Motor neuron (in vitro differentiated cells): ENCODE data around the gene ADH7. TPM values are rescaled to one million over a fixed set of nuclear protein-coding genes. Genes with fewer than 3 reads are reported as not detected.
"Not testable (repeated sequence)": the region's sequence is repeated elsewhere in the genome, so short reads cannot be mapped to it uniquely, and the experiment has no call there.

Source experiments
- ATAC-seq, 8 experiments: fragments of 200-7000 bp; cut with Tn5 transposase; replicated peaks in 6 of 8; 2 replicates each; pipeline ENCODE4 v1.8.0; 2021; ENCODE audit warnings: mild to moderate bottlenecking in 8 of 8, moderate library complexity in 8 of 8
- H3K27ac ChIP-seq, 2 donors: fragments of 250-450 bp; sonication (Bioruptor Pico); 2 replicates each; pipeline ENCODE4 v1.9.0; 2021; ENCODE audit warnings: antibody characterized with exemption in 2 of 2, mild to moderate bottlenecking in 2 of 2, moderate library complexity in 1 of 2
- H3K4me1 ChIP-seq, 2 donors: fragments of 250-450 bp; sonication (Bioruptor Pico); replicated peaks in 1 of 2; 2 replicates each; pipeline ENCODE4 v1.6.1; 2021; ENCODE audit warnings: antibody characterized with exemption in 2 of 2, mild to moderate bottlenecking in 2 of 2, moderate library complexity in 1 of 2
- H3K4me3 ChIP-seq, 5 donors: fragments of 250-450 bp; sonication (Bioruptor Pico); 2 replicates each; pipeline ENCODE4 v1.9.0; 2021; ENCODE audit warnings: antibody characterized with exemption in 5 of 5, mild to moderate bottlenecking in 5 of 5, moderate library complexity in 4 of 5
- WGBS, 10 experiments: fragments of 450-650 bp; shearing (Covaris generic); methylation state at CpG; one replicate each; pipeline ENCODE4 v1.0.0; 2022; 5-methylcytosine and 5-hydroxymethylcytosine counted together
- in situ Hi-C, 9 experiments: fragments of 400-800 bp; cut with MboI; loops; one replicate each; pipeline ENCODE4 v1.15.0; 2021; ENCODE audit warnings: low sequenced_read_pairs in 9 of 9, low pct_unique_long_range_greater_than_20kb in 2 of 9; ENCODE audit not compliant: unreplicated experiment in 9 of 9
- total RNA-seq, 8 experiments: library from RNA; unstranded; fragments of 300-600 nt; gene quantifications; 2 replicates each; pipeline versions ENCODE4 v1.2.3 to v1.2.4, GENCODE V29; 2022

ADH7 gene
- total RNA-seq, 8 experiments from 2014 or later = 0.09 to 3.0 (median 0.29) TPM; not detected in 5

DNA sequence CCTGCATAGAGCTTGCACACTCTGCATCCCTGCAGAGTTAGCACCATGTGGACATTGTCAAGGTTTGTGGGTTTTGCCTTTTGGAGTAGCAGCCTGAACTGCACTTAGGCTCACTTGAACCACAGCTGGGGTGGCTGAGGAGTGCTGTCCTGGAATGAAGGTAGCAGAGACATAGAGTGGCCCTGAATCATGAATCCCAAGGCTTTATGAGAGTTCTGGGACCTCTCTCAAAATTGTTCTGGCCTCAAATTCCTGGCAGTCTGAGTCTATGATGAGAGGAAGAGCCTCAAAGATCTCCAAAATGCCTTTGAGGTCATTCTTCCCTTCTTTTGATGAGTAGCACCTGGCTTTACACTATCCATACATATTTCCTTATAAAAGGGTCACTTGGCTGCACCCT, 45.5 kb downstream of the ADH7 start:
- Histone ChIP-seq H3K27ac (no peak overlapping the region), H3K4me1 (no peaks in the 10 kb centered on the region), H3K4me3 (no peak overlapping the region)
- no peak for ATAC-seq
- in situ Hi-C loops = no loop called here

DNA sequence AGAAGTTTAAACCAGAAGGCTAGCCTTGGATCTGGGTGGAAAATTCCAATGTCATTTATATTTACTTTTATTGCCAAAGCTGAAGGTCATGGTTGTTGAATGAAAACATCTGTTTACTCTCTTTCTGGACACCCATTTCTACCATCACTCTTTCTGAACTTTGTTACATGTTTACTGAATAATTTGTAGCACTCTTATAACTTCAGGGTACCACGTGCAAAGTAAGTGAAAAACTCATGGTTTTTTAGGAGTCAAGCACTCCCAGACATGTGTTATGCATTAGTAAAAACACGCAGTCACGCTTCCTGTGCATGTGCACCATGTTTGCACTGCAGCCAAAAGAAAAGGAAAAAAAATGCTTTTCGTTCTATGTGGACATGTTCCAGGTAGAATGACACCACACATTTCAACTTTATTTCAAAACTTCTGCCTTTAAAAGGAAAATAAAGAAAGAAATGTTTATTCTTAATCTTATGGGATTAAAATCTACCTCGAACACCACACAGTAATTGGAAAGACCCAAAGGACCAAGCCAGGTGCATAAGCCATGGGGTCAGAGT, 51.2 kb downstream of the ADH7 start:
- in situ Hi-C loops = no loop called here
- no peak overlapping the region for H3K4me3 ChIP-seq
- 4 to 90% (median 71%) methylated on average over 1 to 5 of the region's 5 CpGs; no CpG with 5 or more reads in 1 of the 10 experiments for WGBS, 10 experiments
- no peaks in the 10 kb centered on the region for H3K4me1 ChIP-seq
- peak in 2 of 8 experiments; percentile 72 to 97 for ATAC-seq
- no peak overlapping the region for H3K27ac ChIP-seq

DNA sequence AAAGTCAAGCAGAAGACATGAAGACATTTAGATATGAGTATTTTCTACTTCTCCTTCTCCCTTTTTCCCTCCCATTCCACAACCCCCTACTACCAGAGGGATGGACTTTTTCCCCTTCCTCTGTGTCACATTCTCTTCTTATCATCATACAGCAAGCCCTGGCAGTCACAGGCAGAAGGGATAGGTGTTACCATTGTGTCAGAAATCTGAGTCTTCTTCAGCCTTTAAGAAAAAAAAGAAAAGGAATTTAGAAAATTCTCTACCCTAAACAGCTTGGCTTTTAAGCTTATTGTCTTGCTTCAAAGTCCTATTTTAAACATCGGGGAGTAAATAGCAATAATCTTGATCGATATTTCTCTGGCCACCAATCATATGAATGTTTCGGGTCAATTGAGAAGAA, 51.7 kb downstream of the ADH7 start:
- no peaks in the 10 kb centered on the region for H3K4me1 ChIP-seq
- ATAC-seq = no peak
- in situ Hi-C loops = no loop called here
- no peak overlapping the region for H3K4me3 ChIP-seq
- 11 to 100% (median 88%) methylated on average over 1 to 3 of the region's 3 CpGs for WGBS, 10 experiments
- H3K27ac ChIP-seq = no peak overlapping the region

DNA sequence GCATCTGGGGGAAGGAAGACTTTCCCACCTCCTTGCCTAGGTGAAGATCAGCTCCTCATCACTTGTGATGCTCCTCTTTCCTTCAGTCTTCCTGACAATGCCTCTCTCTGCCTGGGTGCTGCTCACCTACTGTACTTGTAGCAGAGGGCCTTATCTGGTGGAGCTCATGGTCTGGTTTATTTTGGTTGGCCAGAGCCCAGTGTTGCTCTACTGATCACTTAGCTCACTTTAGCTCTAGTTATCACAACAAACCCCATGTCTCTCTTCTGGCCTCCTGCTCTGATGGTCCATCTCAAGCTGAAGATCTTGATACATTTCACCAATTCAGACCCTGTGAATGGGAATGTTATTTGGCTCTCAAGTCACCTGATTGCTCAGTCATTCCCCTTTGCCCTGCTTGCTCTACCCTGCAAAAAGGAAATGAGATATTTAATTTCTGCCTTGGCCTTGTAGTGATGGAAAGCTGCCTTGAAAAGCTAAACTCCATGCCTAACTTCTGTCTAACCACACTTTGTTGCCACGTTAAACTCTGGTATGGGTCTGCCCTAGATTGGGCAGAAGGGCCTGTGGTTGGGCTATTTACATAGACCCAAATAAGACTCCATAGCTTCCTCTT, 52.3 kb downstream of the ADH7 start:
- ATAC-seq = no peak
- 0 to 100% (median 80%) methylated on average over 1 of the region's 1 CpG; no CpG with 5 or more reads in 6 of the 10 experiments for WGBS, 10 experiments
- in situ Hi-C loops = no loop called here

GRCh38 chr4:99381588-99382175, 53.5 kb downstream of the ADH7 start:
- in situ Hi-C loops = no loop called here
- no peaks in the 10 kb centered on the region for H3K4me1 ChIP-seq
- ATAC-seq = no peak
- no peak overlapping the region for H3K4me3 ChIP-seq
- no peak overlapping the region for H3K27ac ChIP-seq
- 0 to 78% (median 23%) methylated on average over 1 of the region's 1 CpG; no CpG with 5 or more reads in 4 of the 10 experiments for WGBS, 10 experiments

More for the DNA sequence above, 52.3 kb downstream of the ADH7 start:
- no peaks in the 10 kb centered on the region for H3K4me1 ChIP-seq
- H3K27ac ChIP-seq = no peak overlapping the region
- H3K4me3 ChIP-seq = no peak overlapping the region

- no peak for ATAC-seq
- Histone ChIP-seq H3K4me3 (no peak overlapping the region), H3K4me1 (no peaks in the 10 kb centered on the region), H3K27ac (no peak overlapping the region)
- in situ Hi-C loops = no loop called here
These were observed 55.6 kb downstream of the ADH7 start for GRCh38 chr4:99379571-99379970.

GRCh38 chr4:99378876-99379275, 56.3 kb downstream of the ADH7 start:
- Histone ChIP-seq H3K27ac (no peak overlapping the region), H3K4me3 (no peak overlapping the region), H3K4me1 (no peaks in the 10 kb centered on the region)
- no peak for ATAC-seq
- 67 to 96% (median 91%) methylated on average over 1 to 3 of the region's 3 CpGs; no CpG with 5 or more reads in 1 of the 10 experiments for WGBS, 10 experiments
- in situ Hi-C loops = no loop called here

DNA sequence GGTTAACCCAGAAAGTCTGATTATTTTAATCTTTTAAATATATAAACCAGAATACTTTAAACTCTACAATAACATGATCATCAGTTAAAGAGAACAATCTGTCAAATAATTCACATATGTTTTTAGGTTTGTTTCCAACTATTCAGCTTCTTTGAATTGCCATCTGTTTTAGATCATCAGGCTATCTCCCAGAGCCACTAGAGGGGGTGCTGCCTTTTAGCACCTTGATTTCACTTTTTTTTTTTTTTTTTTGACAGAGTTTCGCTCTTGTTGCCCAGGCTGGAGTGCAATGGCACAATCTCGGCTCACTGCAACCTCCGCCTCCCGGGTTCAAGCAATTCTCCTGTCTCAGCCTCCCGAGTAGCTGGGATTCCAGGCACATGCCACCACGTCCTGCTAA, 57.8 kb downstream of the ADH7 start:
- in situ Hi-C loops, H3K27ac ChIP-seq, H3K4me3 ChIP-seq, H3K4me1 ChIP-seq, ATAC-seq: not testable (repeated sequence)
- 37 to 100% (median 63%) methylated on average over 1 to 6 of the region's 6 CpGs; no CpG with 5 or more reads in 2 of the 10 experiments for WGBS, 10 experiments

DNA sequence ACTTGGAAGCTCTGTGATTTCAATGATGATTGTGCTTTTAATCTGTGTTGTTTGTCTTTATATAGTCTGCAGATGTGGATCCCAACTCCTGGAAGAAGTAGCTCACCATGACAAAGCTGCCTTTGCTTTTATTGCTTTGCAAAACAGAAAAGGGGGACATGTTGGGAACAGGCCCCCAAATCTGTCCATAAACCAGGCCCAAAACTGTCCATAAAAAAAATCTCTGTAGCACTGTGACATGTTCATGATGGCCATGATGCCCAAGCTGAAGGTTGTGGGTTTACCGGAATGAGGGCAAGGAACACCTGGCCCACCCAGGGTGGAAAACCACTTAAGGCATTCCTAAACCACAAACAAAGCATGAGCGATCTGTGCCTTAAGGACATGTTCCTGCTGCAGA, 62.7 kb downstream of the ADH7 start:
- H3K4me3 ChIP-seq, in situ Hi-C loops, H3K4me1 ChIP-seq, H3K27ac ChIP-seq, ATAC-seq: not testable (repeated sequence)
- 78 to 100% (median 100%) methylated on average over 1 to 2 of the region's 2 CpGs; no CpG with 5 or more reads in 4 of the 10 experiments for WGBS, 10 experiments

- H3K4me3 ChIP-seq, in situ Hi-C loops, ATAC-seq, H3K4me1 ChIP-seq, H3K27ac ChIP-seq: not testable (repeated sequence)
- 25 to 100% (median 33%) methylated on average over 1 to 2 of the region's 2 CpGs; no CpG with 5 or more reads in 5 of the 10 experiments for WGBS, 10 experiments
These were observed 67.3 kb downstream of the ADH7 start for GRCh38 chr4:99367817-99368216.

GRCh38 chr4:99366491-99366890, 68.7 kb downstream of the ADH7 start:
- no peak overlapping the region for H3K27ac ChIP-seq
- no peaks in the 10 kb centered on the region for H3K4me1 ChIP-seq
- WGBS, 10 experiments = 0 to 100% (median 57%) methylated on average over 1 of the region's 1 CpG; no CpG with 5 or more reads in 3 of the 10 experiments
- in situ Hi-C loops = no loop called here
- no peak overlapping the region for H3K4me3 ChIP-seq
- ATAC-seq = no peak

DNA sequence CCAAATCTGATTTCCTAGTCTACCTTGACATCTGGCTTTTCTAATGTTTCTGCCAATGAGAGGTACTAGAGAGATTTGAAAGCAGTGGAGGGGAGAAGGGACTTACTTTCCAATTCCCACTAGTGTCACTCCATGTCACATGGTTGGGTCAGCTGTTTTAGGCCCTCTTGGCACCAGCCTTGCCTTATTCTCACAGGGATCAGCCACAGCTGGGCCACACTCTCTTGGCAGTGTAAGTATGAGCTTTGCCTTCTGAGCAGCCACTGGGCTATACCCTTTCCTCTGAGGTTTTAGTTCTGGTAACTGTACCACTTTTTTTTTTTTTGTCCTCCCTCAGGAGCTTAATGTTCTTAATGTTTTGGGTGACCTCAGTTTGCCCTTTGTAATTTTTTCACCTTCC, 72.4 kb downstream of the ADH7 start:
- Histone ChIP-seq H3K27ac (no peak overlapping the region), H3K4me1 (no peaks in the 10 kb centered on the region), H3K4me3 (no peak overlapping the region)
- in situ Hi-C loops = no loop called here
- no peak for ATAC-seq
